Heart right ventricle (tissue), 16 donors: ENCODE data around the gene NOS1AP. TPM values are rescaled to one million over a fixed set of nuclear protein-coding genes. Genes with fewer than 3 reads are reported as not detected.

Source experiments
- ATAC-seq, 8 donors: fragments of 200-7000 bp; cut with Tn5 transposase; one replicate each; pipeline ENCODE4 v1.9.1; 2020; ENCODE audit warnings: mild to moderate bottlenecking in 8 of 8, moderate library complexity in 8 of 8, moderate number of reproducible peaks in 1 of 8
- DNase-seq, 2 donors: peaks; one replicate each; pipeline ENCODE4 v3.0.0-alpha.2; 2020
- H3K27ac ChIP-seq, 10 donors: fragments of 200-600 bp; sonication (generic) in 2 of 10; one replicate each; pipeline versions ENCODE4 v1.5.0 to v1.8.0; 2020 to 2022; ENCODE audit warnings: mild to moderate bottlenecking in 3 of 10
- H3K27me3 ChIP-seq, 7 donors: fragments of 200-600 bp; one replicate each; pipeline ENCODE4 v1.8.0; 2021 to 2022; ENCODE audit warnings: mild to moderate bottlenecking in 2 of 7
- H3K36me3 ChIP-seq, 9 donors: fragments of 200-600 bp; sonication (generic) in 1 of 9; one replicate each; pipeline versions ENCODE4 v1.5.0 to v1.8.0; 2020 to 2022; ENCODE audit warnings: mild to moderate bottlenecking in 2 of 9
- H3K4me1 ChIP-seq, 9 donors: fragments of 200-600 bp; sonication (generic) in 1 of 9; one replicate each; pipeline versions ENCODE4 v1.5.0 to v1.8.0; 2020 to 2022; ENCODE audit warnings: mild to moderate bottlenecking in 4 of 9
- H3K4me3 ChIP-seq, 10 donors: fragments of 200-600 bp; sonication (generic) in 2 of 10; one replicate each; pipeline versions ENCODE4 v1.5.0 to v1.8.0; 2020 to 2022; ENCODE audit warnings: mild to moderate bottlenecking in 7 of 10, moderate library complexity in 2 of 10
- H3K9me3 ChIP-seq, 11 donors: fragments of 200-600 bp in 10 of 11; sonication (generic) in 2 of 11; one replicate each; pipeline versions ENCODE4 v1.5.0 to v1.8.0; 2013 to 2022; ENCODE audit warnings: mild to moderate bottlenecking in 2 of 11, control low read depth in 1 of 11, moderate library complexity in 1 of 11
- WGBS, 2 donors: extraction: QIAGEN DNeasy Blood & Tissue Kit; methylation state at CpG; one replicate each; pipeline ENCODE4 v1.1.7; 2013; ENCODE audit warnings: inconsistent platforms in 1 of 2; 5-methylcytosine and 5-hydroxymethylcytosine counted together
- intact Hi-C, 10 donors: fragments of 100-400 bp; cut with DNase I; formaldehyde crosslinking; loops; one replicate each; pipeline versions ENCODE4 v1.11.1 to v1.14.2; 2022
- polyA plus RNA-seq, 2 donors: library from polyadenylated mRNA; stranded (reverse); fragments of 200-250 nt; gene quantifications; one replicate each; pipeline ENCODE4 v1.2.3, GENCODE V29; 2013
- total RNA-seq, 10 donors: library from RNA; stranded (reverse); fragmentation: NEBNext Ultra II Directional in 3 of 10; extraction: Animal tissue kit (Norgen Biotek cat#: 25700) in 3 of 10; gene quantifications; one replicate each; pipeline versions ENCODE4 v1.2.1 to v1.2.4, GENCODE V29; 2021 to 2023
- TF ChIP-seq, protein P1 (sequence below), 9 donors: fragments of 200-600 bp; sonication (generic) in 2 of 9; IDR thresholded peaks; one replicate each; pipeline versions ENCODE4 v1.5.0 to v1.8.0; 2021 to 2022; ENCODE audit warnings: antibody characterized with exemption in 9 of 9, mild to moderate bottlenecking in 5 of 9, moderate library complexity in 1 of 9
- donor health status: Arrhythmogenic right ventricular cardiomyopathy.
- donor health status: ischemic (EF 13 %, LVEDD 7.1; RV severe dilation, severe dysfunction).
- donor health status: healthy with polysubstance abuse.
- donor health status: DM: no; HTN: yes; CAD: no.
- donor health status: DM: no; HTN: no; CAD: no.
- donor health status: ischemic (EF 25% LVEDD 6.9; RV normal size, moderate dysfunction).
- donor health status: ischemic (EF 25% LVEDD 5.7; RV mildly dilated, moderate dysfunction).
- donor health status: healthy.
- donor health status: DM: yes; HTN: yes; CAD: no.
- donor health status: Ischemic cardiomyopathy.
- donor health status: ischemic (EF 35%, LVEDD 5.7; RV mildly dilated, moderate dysfunction).
- donor health status: nonischemic (EF 11% LVEDD 7.7; RV severe dilation, severe dysfunction).
- donor health status: DM: yes; HTN: yes; CAD: no.
- donor health status: PGD.
- donor health status: ischemic (EF 29% LVEDD 5.4; RV normal size, mild dysfunction).
- donor health status: nonischemic (EF 23%, LVEDD 6.1; RV moderate dilation, normal function).

Gene NOS1AP
- total and polyA plus RNA-seq, 12 donors = 0.19 to 7.1 (median 4.6) TPM

DNA sequence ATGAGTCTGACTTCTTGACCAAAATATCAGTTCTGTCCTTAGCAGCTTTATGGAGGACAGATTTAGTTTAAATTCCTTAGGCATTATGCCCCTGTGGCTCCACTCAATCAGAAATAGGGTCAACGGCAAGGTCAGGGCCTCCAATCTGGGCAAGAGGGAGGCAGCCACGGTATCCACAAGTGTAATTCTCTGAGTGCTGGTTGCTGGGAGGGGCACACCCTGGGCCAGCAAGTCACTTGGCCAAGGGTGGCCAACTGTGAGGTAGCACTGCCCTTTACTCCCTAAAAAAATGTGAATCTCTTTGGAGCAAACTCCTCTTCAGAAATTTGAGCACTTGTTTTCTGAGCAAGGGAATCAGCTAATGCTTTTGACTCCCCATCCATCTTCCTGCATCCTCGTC, 294.3 kb downstream of the NOS1AP start:
- WGBS, 2 donors = 92 to 96% methylated on average over 3 of the region's 3 CpGs
- intact Hi-C loops = no loop called here

DNA sequence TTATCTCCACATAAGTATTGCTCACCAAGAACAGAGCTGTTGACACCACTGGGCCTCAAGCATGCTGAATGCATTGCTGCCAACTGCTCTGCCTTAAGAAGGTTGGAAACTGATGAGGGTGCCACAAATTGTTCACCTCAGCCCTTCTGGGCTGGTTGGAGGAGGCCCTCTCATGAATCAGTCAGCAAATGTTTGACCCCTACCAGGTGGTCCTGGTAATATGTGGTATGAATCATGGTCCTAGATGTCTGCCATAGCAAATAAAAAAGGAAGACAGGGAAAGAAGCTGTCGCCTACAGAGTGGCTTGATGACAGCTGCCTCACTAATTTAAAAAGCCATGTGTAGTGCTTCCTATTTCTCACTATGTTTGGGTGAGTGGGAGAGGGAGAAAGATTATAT, 295.0 kb downstream of the NOS1AP start:
- TF ChIP-seq, protein P1, sequence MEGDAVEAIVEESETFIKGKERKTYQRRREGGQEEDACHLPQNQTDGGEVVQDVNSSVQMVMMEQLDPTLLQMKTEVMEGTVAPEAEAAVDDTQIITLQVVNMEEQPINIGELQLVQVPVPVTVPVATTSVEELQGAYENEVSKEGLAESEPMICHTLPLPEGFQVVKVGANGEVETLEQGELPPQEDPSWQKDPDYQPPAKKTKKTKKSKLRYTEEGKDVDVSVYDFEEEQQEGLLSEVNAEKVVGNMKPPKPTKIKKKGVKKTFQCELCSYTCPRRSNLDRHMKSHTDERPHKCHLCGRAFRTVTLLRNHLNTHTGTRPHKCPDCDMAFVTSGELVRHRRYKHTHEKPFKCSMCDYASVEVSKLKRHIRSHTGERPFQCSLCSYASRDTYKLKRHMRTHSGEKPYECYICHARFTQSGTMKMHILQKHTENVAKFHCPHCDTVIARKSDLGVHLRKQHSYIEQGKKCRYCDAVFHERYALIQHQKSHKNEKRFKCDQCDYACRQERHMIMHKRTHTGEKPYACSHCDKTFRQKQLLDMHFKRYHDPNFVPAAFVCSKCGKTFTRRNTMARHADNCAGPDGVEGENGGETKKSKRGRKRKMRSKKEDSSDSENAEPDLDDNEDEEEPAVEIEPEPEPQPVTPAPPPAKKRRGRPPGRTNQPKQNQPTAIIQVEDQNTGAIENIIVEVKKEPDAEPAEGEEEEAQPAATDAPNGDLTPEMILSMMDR (IDR thresholded peaks at IDR 0.05) = no peak
- ATAC-seq = no peak
- Histone ChIP-seq H3K4me3 (no peak overlapping the region), H3K27ac (no peak overlapping the region), H3K4me1 (no peaks in the 10 kb centered on the region), H3K9me3 (no peaks in the 10 kb centered on the region), H3K27me3 (no peaks in the 10 kb centered on the region), H3K36me3 (peaks cover 0 to 20% (median 0%) of the 10 kb centered on the region in 9 donors)
- DNase-seq = no peak
- 92 to 98% methylated on average over 1 of the region's 1 CpG for WGBS, 2 donors
- intact Hi-C loops = no loop called here

More for the DNA sequence above, 294.3 kb downstream of the NOS1AP start:
- no peaks in the 10 kb centered on the region for H3K27me3 ChIP-seq
- H3K27ac ChIP-seq = no peak overlapping the region
- no peak for ATAC-seq
- no peak overlapping the region for H3K4me3 ChIP-seq
- DNase-seq = no peak
- no peaks in the 10 kb centered on the region for H3K9me3 ChIP-seq
- peaks cover 0 to under 1% (median 0%) of the 10 kb centered on the region in 9 donors for H3K4me1 ChIP-seq
- TF ChIP-seq, protein P1 (IDR thresholded peaks at IDR 0.05) = no peak
- H3K36me3 ChIP-seq = peaks cover 0 to 20% (median 0%) of the 10 kb centered on the region in 9 donors

DNA sequence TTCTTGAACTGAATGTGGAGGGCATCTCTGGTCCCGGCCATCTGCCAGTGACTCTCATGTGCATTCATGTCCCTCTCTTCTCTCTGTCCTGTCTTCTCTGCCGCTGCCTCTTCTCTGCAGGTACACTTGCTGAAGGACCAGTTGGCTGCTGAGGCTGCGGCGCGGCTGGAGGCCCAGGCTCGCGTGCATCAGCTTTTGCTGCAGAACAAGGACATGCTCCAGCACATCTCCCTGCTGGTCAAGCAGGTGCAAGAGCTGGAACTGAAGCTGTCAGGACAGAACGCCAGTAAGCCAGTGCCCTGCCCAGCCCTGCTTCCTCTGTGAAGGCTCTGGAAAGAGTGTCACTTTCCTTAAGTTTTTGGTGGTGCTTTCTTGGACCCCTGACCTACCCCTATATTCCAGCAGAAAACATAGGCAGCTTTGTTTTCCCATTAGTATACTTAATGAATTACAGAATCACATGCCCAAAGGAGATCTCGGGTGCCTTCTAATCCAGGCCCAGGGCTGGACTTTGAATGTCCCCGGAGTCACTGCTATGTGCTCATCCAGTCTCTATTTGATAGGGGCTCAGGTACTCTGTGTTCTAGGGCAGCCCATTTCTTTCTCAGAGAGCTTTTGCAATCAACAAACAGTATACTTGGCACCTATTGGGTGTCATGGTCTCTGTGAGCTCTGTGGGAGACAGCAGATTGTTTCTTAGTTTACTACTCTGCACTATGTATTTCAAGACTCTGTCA, 296.0 kb downstream of the NOS1AP start:
- H3K36me3 ChIP-seq = peaks cover 0 to 24% (median 0%) of the 10 kb centered on the region in 9 donors
- TF ChIP-seq, protein P1 (IDR thresholded peaks at IDR 0.05) = no peak
- intact Hi-C loops = no loop called here
- no peaks in the 10 kb centered on the region for H3K27me3 ChIP-seq
- 92 to 97% methylated on average over 10 of the region's 10 CpGs for WGBS, 2 donors
- ATAC-seq (no peak), DNase-seq (no peak)
- no peaks in the 10 kb centered on the region for H3K9me3 ChIP-seq
- H3K4me3 ChIP-seq = no peak overlapping the region
- H3K27ac ChIP-seq = no peak overlapping the region
- no peaks in the 10 kb centered on the region for H3K4me1 ChIP-seq

DNA sequence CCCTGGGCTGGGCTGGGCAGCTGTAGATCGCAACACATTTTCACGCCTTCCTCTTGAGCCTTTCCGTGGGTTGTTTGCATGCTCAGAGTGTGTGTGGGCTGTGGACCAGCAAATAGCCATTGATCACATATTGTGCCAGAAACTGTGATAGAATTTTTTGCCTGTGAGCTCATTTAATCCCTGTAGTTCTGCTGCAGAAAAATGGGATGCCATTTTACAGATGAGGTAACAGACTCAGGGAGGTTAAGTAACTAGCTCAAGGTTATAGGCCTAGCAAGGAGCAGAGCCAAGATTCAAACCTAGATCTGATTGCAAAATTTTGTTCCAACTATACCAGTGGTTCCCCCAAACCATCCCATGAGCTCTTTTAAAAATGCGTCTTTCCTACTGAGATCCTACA, 296.7 kb downstream of the NOS1AP start:
- Histone ChIP-seq H3K27ac (no peak overlapping the region), H3K4me3 (no peak overlapping the region), H3K36me3 (peaks cover 0 to 24% (median 0%) of the 10 kb centered on the region in 9 donors), H3K4me1 (no peaks in the 10 kb centered on the region), H3K27me3 (no peaks in the 10 kb centered on the region), H3K9me3 (no peaks in the 10 kb centered on the region)
- DNase-seq = no peak
- WGBS, 2 donors = 70 to 72% methylated on average over 4 of the region's 4 CpGs
- ATAC-seq = no peak
- intact Hi-C loops = no loop called here
- TF ChIP-seq, protein P1 (IDR thresholded peaks at IDR 0.05) = no peak
